ACC112 (cell line): Measurements from ENCODE around the gene OPA1.

Source experiments
- H2AFZ ChIP-seq: fragments of 200-600 bp; sonication (generic); one replicate; pipeline ENCODE4 v1.6.0; 2017; ENCODE audit warnings: antibody characterized with exemption, low read length; ENCODE audit not compliant: unreplicated experiment
- H3K27ac ChIP-seq: fragments of 200-600 bp; sonication (generic); 2 replicates; pipeline ENCODE4 v1.5.1; 2014; ENCODE audit warnings: low read depth, mild to moderate bottlenecking, antibody characterized with exemption, low read length, moderate library complexity
- H3K27me3 ChIP-seq: fragments of 200-600 bp; sonication (generic); 2 replicates; pipeline ENCODE4 v1.6.1; 2014; ENCODE audit warnings: mild to moderate bottlenecking, antibody characterized with exemption, low read length, moderate library complexity, mixed read lengths; ENCODE audit not compliant: insufficient read depth
- H3K36me3 ChIP-seq: fragments of 200-600 bp; sonication (generic); 2 replicates; pipeline ENCODE4 v1.6.1; 2016; ENCODE audit warnings: mild to moderate bottlenecking, antibody characterized with exemption, low read length, moderate library complexity, mixed read lengths; ENCODE audit not compliant: insufficient read depth
- H3K4me1 ChIP-seq: fragments of 200-600 bp; sonication (generic); one replicate; pipeline ENCODE4 v1.6.1; 2016; ENCODE audit warnings: low read length, mixed read lengths; ENCODE audit not compliant: insufficient read depth, unreplicated experiment, control insufficient read depth
- H3K4me3 ChIP-seq: fragments of 200-600 bp; sonication (generic); 2 replicates; pipeline ENCODE4 v1.5.1; 2014; ENCODE audit warnings: mild to moderate bottlenecking, low read depth, low read length
- H3K79me2 ChIP-seq: fragments of 200-600 bp; sonication (generic); one replicate; pipeline ENCODE4 v1.6.0; 2016; ENCODE audit warnings: low read length; ENCODE audit not compliant: control insufficient read depth, unreplicated experiment, insufficient read depth

Gene OPA1

DNA sequence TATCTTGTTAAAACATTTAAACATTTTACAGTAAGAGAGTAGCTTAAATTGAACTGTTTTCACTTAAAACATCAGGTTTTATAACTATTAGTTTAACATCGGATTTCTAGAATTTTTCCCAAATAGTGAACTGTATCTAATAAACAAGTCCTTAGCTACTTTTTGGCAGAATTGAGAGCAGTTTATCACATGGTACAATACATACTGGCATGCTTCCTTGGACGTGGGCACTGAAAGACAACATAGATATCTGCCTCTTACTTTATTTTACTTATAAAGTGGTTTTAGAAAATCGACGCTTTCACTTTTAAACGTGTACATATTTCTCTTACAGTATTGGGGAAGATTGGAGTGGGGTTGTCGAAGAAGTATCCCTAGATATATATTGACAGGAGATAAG lies 52.8 kb downstream of the OPA1 start:
- Histone ChIP-seq H3K79me2 (no peaks in the 10 kb centered on the region), H3K27me3 (no peaks in the 10 kb centered on the region), H2AFZ (no peak overlapping the region), H3K27ac (no peak overlapping the region), H3K4me3 (no peak overlapping the region), H3K36me3 (peaks cover 49% of the 10 kb centered on the region), H3K4me1 (no peaks in the 10 kb centered on the region)

DNA sequence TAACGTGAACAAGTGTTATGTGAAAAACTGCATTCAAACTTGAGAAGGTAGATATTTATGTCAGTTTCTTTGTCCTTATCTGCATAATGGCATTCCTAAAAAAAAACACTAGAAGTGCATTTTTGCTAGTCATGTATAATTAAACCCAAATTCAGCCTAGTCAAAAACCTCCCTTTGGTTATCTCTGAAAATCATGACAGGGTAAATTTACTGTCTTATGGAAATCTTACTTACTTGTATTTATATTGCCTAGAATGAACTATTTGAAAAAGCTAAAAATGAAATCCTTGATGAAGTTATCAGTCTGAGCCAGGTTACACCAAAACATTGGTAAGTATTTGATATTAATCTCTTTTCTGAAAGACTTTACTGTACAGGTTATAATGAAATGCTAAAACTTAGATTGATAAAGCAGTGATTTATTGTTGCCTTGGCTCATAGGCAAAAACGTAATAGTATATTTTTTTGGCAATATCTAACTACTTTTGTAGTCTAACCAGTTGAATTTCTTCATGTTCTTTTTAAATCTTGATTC lies 55.6 kb downstream of the OPA1 start:
- H3K27me3 ChIP-seq = no peaks in the 10 kb centered on the region
- H3K27ac ChIP-seq = no peak overlapping the region
- H3K36me3 ChIP-seq = peaks cover 44% of the 10 kb centered on the region
- no peaks in the 10 kb centered on the region for H3K79me2 ChIP-seq
- no peaks in the 10 kb centered on the region for H3K4me1 ChIP-seq
- no peak overlapping the region for H3K4me3 ChIP-seq
- H2AFZ ChIP-seq = no peak overlapping the region

DNA sequence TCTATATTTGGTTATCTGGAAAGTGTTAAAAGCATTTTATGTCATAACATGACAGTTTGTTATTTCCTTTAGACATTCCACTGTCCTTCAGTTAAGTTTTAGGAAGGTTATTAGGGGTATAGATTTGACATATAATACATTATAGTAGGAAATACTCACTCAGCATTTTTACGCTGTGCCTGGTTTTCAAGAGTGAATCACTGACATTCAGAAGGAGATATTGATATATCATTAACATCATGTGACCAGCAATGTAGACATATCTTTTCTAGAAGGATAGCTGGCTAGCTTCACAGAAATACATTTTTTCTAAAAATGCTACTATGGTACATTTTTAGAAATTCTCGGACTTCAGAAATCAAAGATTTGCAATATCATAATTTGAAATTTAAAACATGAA lies 57.6 kb downstream of the OPA1 start:
- Histone ChIP-seq H2AFZ (no peak overlapping the region), H3K4me1 (no peaks in the 10 kb centered on the region), H3K36me3 (peaks cover 33% of the 10 kb centered on the region), H3K4me3 (no peak overlapping the region), H3K79me2 (no peaks in the 10 kb centered on the region), H3K27me3 (no peaks in the 10 kb centered on the region), H3K27ac (no peak overlapping the region)

DNA sequence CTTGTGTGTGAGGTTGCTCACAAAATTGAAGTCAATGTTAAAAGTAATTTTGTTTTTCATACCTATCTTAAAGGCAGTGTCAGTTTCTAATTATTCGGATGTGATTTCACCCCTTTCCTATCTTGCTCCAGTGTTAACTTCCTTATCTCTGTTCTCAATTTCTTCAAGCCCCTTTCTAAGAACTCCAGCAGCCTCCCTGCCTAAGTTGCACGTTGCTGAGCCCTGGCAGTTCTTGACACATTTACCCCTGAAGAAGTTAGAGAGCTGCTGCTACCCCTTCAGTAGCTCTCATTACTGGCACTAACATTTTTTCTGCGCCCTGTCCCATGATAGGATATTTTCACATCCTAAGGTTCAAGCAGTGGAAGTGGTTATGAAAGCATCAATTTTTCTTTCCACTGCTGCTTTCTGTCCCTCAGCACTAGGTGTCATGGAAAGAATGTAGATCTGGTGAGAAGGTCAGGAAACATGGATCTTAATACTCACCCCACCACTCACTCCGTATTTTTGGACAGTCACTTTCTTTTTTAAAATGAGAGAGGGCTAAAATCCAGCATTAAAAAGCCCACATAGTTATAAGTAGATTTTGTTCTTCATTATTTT lies 62.9 kb downstream of the OPA1 start:
- no peaks in the 10 kb centered on the region for H3K27me3 ChIP-seq
- H2AFZ ChIP-seq = no peak overlapping the region
- H3K27ac ChIP-seq = no peak overlapping the region
- no peak overlapping the region for H3K4me3 ChIP-seq
- peaks cover 26% of the 10 kb centered on the region for H3K36me3 ChIP-seq
- no peaks in the 10 kb centered on the region for H3K79me2 ChIP-seq
- H3K4me1 ChIP-seq = no peaks in the 10 kb centered on the region

DNA sequence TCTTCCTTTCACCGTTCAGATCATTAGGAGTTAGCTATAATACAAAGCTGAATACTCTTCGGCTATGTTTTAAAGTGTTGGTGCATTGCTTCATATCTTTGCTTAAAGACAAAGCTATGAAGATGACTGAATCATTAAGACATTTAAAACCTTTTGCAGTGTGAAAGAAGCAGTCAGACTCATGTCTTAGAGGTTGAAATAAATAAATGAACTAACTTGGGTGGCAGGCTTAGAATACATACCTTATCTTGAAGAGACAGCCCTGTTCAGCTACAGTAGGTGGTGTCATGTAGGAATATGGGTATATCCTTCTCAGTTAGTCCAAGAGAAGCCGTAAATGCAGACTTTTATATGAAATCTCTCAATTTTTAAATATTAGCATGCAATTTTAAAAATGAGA lies 63.4 kb downstream of the OPA1 start:
- H3K27me3 ChIP-seq = no peaks in the 10 kb centered on the region
- H3K27ac ChIP-seq = no peak overlapping the region
- no peak overlapping the region for H2AFZ ChIP-seq
- H3K4me1 ChIP-seq = no peaks in the 10 kb centered on the region
- peaks cover 26% of the 10 kb centered on the region for H3K36me3 ChIP-seq
- H3K79me2 ChIP-seq = no peaks in the 10 kb centered on the region
- no peak overlapping the region for H3K4me3 ChIP-seq

GRCh38 chr3:193656878-193657282 lies 63.9 kb downstream of the OPA1 start:
- Histone ChIP-seq H3K36me3 (peaks cover 26% of the 10 kb centered on the region), H3K79me2 (no peaks in the 10 kb centered on the region)

GRCh38 chr3:193660171-193660570 lies 67.2 kb downstream of the OPA1 start:
- Histone ChIP-seq H3K27ac (no peak overlapping the region), H2AFZ (no peak overlapping the region), H3K36me3 (peaks cover 19% of the 10 kb centered on the region), H3K27me3 (no peaks in the 10 kb centered on the region), H3K4me1 (no peaks in the 10 kb centered on the region), H3K79me2 (no peaks in the 10 kb centered on the region), H3K4me3 (no peak overlapping the region)

More at GRCh38 chr3:193656878-193657282, 63.9 kb downstream of the OPA1 start:
- Histone ChIP-seq H3K4me1 (no peaks in the 10 kb centered on the region), H2AFZ (no peak overlapping the region), H3K4me3 (no peak overlapping the region), H3K27me3 (no peaks in the 10 kb centered on the region), H3K27ac (no peak overlapping the region)

DNA sequence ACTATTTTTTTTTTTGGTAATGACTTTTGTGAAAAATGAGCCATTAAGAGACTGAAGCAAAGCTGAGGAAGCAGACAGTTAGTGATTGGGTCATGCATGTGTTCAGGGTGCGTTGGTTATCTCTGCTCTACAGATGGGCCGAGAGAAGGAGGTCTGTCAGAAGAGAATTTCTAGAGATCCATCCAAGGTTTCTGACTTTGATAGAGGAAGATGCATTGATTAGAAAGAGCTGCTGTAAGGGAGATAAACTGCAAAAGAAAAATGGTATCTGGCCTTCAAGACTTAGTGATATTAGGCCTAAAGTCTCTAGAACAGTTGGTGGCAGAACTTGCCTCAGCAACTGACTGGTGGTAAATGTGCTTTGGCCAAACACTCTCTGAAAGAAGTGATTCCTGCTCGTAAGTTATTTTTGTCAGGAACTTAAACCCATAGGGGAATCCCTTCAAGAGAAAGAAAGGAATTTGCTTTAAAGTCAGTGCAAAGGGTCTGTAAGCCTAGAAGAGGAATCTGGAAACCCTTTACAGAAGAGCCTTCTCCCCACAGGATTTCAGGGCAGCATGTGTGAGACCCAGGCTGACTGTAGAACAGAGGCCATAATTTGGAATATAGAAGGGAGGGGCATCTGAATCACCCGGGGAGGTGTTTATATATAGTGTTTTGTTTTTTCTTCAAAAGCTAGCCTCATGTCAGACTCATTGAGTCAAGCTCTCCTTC lies 67.8 kb downstream of the OPA1 start:
- Histone ChIP-seq H2AFZ (no peak overlapping the region), H3K27me3 (no peaks in the 10 kb centered on the region), H3K4me3 (no peak overlapping the region), H3K27ac (no peak overlapping the region), H3K79me2 (no peaks in the 10 kb centered on the region), H3K36me3 (peaks cover 23% of the 10 kb centered on the region), H3K4me1 (no peaks in the 10 kb centered on the region)

- H3K27me3 ChIP-seq = no peaks in the 10 kb centered on the region
- no peak overlapping the region for H3K4me3 ChIP-seq
- H3K79me2 ChIP-seq = no peaks in the 10 kb centered on the region
- no peak overlapping the region for H2AFZ ChIP-seq
- no peaks in the 10 kb centered on the region for H3K4me1 ChIP-seq
- H3K27ac ChIP-seq = no peak overlapping the region
- peaks cover 22% of the 10 kb centered on the region for H3K36me3 ChIP-seq
Observed at GRCh38 chr3:193662757-193663322, 69.8 kb downstream of the OPA1 start.

GRCh38 chr3:193665370-193665989 lies 72.5 kb downstream of the OPA1 start:
- H3K36me3 ChIP-seq = peaks cover 22% of the 10 kb centered on the region
- no peak overlapping the region for H2AFZ ChIP-seq

More at GRCh38 chr3:193665370-193665989, 72.5 kb downstream of the OPA1 start:
- Histone ChIP-seq H3K27me3 (no peaks in the 10 kb centered on the region), H3K4me1 (no peaks in the 10 kb centered on the region), H3K27ac (no peak overlapping the region), H3K4me3 (no peak overlapping the region), H3K79me2 (no peaks in the 10 kb centered on the region)
